GM12801 (cell line): ENCODE measurements around the gene PTPRC.

Experiments
- CTCF ChIP-seq: IDR thresholded peaks from one replicate; pipeline ENCODE4 v1.5.1; 2011; ENCODE audit warnings: control low read depth; ENCODE audit not compliant: insufficient read length; ENCODE audit errors: extremely low read depth

The PTPRC gene

GRCh38 chr1:198649232-198649967 is 10.6 kb downstream of the PTPRC start:
- TF ChIP-seq CTCF: no peak

- TF ChIP-seq CTCF: no peak
These were observed 11.1 kb downstream of the PTPRC start for GRCh38 chr1:198649968-198650338.

- no peak for TF ChIP-seq CTCF
These were observed 11.7 kb downstream of the PTPRC start for GRCh38 chr1:198650506-198650905.

DNA sequence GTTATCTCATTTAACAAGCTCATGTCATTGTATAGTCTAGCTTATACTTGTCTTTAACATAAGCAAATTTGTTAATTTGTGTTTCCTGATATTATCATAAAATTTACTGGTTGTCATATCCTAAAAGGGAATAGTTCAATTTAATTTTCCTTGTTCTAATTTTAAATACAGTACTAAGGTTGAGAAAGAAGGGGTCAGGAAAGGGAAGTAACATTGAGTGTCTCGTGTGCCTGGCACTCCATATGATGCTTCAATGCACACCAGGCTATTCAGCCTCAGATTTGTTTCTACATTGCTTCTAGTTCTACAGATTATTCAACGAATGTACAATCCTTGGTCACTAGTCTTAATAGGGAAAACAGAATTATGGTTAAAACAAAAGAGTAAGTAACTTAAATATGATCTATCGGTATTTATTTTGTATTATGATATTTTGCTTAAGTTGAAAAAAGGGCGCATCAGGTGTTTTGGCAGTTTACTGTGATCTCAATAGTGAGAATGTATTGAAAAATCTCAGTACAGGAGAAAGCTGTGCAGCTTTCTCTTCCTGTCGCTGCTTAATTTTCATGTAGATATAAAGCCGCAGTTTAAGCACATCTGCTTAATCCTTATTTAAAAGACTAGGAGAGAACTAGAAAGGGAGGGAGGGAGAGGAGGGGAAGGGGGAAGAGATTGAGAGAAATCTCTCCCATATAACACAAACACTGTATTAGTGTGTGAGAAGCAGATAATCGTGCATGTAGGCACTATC is 13.0 kb downstream of the PTPRC start:
- no peak for TF ChIP-seq CTCF

DNA sequence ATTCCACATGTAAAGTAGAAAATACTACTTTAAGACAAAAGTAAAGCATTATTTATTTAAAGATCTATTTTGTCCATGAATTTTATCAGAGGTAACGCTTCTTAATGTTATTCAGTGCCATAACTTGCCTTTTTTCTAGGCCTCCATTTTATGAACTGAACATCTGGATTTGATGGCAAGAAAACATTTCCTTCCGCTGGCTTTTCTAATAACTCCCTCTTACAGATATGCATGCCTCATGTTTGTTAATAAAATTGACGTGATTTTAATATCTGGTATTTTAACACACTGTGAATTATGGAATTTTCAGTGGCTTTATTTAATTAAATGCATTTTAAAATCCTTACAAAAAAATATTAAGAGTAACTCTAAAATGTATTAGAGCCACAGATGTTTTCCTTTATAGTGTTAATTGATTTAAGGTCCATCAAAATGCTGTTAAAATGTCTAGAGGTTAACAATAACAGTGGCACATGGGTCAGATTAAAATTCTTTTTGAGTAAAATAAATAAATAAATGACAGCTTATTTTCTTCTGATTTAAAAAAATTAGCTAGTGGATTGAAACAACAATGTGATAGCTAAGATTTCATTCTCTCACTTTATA is 15.1 kb downstream of the PTPRC start:
- no peak for TF ChIP-seq CTCF

DNA sequence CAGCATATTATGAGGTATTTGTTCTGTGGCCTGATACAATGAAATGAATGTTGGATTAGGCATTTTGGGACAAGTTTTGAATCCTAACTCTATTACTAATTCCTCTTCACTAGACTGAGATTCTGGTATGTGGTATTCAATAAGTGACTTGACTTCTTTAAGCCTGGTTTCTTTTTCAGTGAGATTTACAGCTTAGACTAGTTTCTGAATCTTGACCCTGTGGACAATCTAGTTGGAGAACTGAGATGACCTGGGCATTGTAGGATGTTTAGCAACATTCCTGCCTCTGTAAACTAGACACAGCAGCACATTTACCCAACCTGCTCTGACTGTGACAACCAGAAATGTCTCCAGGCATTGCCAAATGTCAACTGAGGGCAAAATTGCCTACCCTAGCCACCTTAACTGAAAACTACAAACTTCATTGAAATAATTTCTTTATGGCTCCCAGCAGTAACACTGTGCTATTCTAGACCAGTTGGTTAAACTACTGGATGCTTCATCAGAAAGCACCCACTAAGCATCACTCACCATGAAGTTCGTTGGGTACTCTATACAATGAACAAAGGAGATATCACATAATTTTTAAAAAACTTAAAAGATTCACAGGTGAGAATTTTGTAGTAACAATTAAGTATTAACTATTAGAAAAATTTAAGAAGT is 16.8 kb downstream of the PTPRC start:
- no peak for TF ChIP-seq CTCF

- TF ChIP-seq CTCF: no peak
These were observed 17.7 kb downstream of the PTPRC start for GRCh38 chr1:198656500-198656932.
